Gastroesophageal sphincter (tissue), 4 donors: ENCODE measurements around the gene MYH10. TPM values are rescaled to one million over a fixed set of nuclear protein-coding genes. Genes with fewer than 3 reads are reported as not detected.
A peak's percentile ranks its signal among the peaks of the same experiment; 100 is the strongest.

Source experiments
- ATAC-seq: fragments of 150-250 bp; one replicate; pipeline ENCODE4 v1.9.1; 2016; ENCODE audit warnings: mild to moderate bottlenecking, moderate library complexity
- H3K27ac ChIP-seq, 4 donors: fragments of 200-600 bp; sonication (generic) in 3 of 4; 1 replicate in 3 of 4; 2 replicates in 1 of 4; pipeline ENCODE4 v1.5.1; 2016 to 2019
- H3K27me3 ChIP-seq: fragments of 200-600 bp; sonication (generic); one replicate; pipeline ENCODE4 v1.5.1; 2019
- H3K36me3 ChIP-seq, 2 donors: fragments of 200-600 bp; sonication (generic); one replicate each; pipeline ENCODE4 v1.5.1; 2019; ENCODE audit warnings: control low read depth in 1 of 2
- H3K4me1 ChIP-seq, 3 donors: fragments of 200-600 bp; sonication (generic); 1 replicate in 2 of 3; 2 replicates in 1 of 3; pipeline ENCODE4 v1.5.1; 2016 to 2019; ENCODE audit warnings: control low read depth in 2 of 3
- H3K4me3 ChIP-seq, 2 donors: fragments of 200-600 bp; sonication (generic); one replicate each; pipeline ENCODE4 v1.5.1; 2019; ENCODE audit warnings: mild to moderate bottlenecking in 1 of 2, moderate library complexity in 1 of 2
- H3K9me3 ChIP-seq, 3 donors: fragments of 200-600 bp; sonication (generic); one replicate each; pipeline ENCODE4 v1.5.1; 2017 to 2019; ENCODE audit warnings: control low read depth in 2 of 3
- CTCF ChIP-seq, 4 experiments: fragments of 200-600 bp in 2 of 4; fragments of 450-650 bp in 2 of 4; sonication (generic) in 1 of 4; IDR thresholded peaks; one replicate each; pipeline ENCODE4 v1.5.1; 2017 to 2019; ENCODE audit warnings: antibody characterized with exemption in 4 of 4, mild to moderate bottlenecking in 2 of 4, moderate library complexity in 2 of 4
- EP300 ChIP-seq: sonication (generic); formaldehyde crosslinking; IDR thresholded peaks from one replicate; pipeline ENCODE4 v1.6.1; 2017; ENCODE audit warnings: antibody characterized with exemption, mild to moderate bottlenecking
- POLR2A ChIP-seq, 2 donors: fragments of 450-650 bp; IDR thresholded peaks; one replicate each; pipeline ENCODE4 v1.6.1; 2017; ENCODE audit warnings: antibody characterized with exemption in 2 of 2, mild to moderate bottlenecking in 2 of 2, moderate library complexity in 1 of 2
- POLR2AphosphoS5 ChIP-seq: sonication (generic); formaldehyde crosslinking; IDR thresholded peaks from one replicate; pipeline ENCODE4 v1.6.1; 2017; ENCODE audit warnings: antibody characterized with exemption
- WGBS, 2 donors: methylation state at CpG; one replicate each; pipeline ENCODE4 v1.1.5; 2018; ENCODE audit warnings: low coverage in 1 of 2; 5-methylcytosine and 5-hydroxymethylcytosine counted together
- total RNA-seq, 4 donors: library from RNA; depleted of rRNA; stranded (reverse); fragments of >200 nt; gene quantifications; one replicate each; pipeline ENCODE4 v1.1.0, GENCODE V29; 2016

Gene MYH10
- total RNA-seq, 4 donors from 2014 or later: 26.0 to 40.9 (median 34.6) TPM

- H3K4me3 ChIP-seq: no peak overlapping the region
Measured at GRCh38 chr17:8481089-8481488, 149.4 kb downstream of the MYH10 start.

DNA sequence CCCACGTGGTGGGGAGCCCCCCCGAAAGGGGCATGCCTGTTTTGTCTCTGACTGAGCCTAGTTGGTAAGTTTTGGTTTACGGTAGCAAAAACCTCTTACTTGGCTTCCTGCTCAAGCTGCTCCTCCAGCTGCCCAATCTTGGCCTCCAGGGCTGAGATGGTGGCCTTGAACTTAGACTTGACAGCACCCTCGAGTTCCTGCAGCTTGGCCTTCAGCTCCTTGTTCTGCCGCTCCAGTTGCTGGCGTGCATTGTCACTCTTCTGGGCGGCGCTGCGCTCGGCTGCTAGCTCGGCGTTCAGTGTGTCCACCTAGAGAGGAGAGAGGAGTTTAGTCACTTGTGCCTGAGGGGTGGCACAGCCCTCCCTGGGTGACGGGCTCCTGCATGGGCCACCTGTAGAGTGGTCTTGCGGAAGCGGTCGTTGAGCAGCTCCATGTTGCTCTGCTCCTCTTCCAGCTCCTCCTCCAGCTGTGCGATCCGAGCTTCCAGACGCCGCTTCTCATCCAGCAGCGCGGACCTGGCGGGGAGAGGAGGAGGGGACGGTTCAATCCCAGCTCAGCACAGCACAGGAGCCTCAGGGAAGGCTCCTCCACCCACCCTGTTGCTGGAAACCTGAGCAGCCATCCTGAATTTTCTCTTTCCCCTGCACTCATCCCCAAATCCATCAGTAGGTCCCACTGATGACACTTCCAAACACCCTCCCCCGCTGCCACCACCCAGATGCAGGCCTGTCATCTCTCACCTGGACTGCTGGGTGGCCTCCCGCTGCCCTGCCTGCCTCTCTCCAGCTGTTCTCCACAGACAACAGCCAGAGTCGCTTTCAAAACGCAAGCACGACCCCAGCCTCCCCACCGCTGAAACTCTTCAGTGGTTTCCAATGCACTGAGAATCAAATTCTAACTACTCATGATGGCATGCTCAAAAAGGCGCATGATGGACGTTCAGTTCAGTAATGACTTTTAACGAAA, 150.2 kb downstream of the MYH10 start:
- ATAC-seq: no peak
- 73 to 83% methylated on average over 4 to 11 of the region's 33 CpGs for WGBS, 2 donors
- peaks cover 0 to 93% of the 10 kb centered on the region in 2 donors for H3K36me3 ChIP-seq
- no peaks in the 10 kb centered on the region for H3K27me3 ChIP-seq
- TF ChIP-seq POLR2AphosphoS5 (no peak), CTCF (IDR thresholded peaks at IDR 0.05) (no peak), EP300 (no peak), POLR2A (IDR thresholded peaks at IDR 0.05) (no peak)
- peak overlapping the region in 3 of 4 donors; percentile 61 to 75 (median 69) for H3K27ac ChIP-seq
- peaks cover 0 to 27% (median 10%) of the 10 kb centered on the region in 3 donors for H3K4me1 ChIP-seq
- H3K9me3 ChIP-seq: peaks cover 0 to 1% (median 0%) of the 10 kb centered on the region in 3 donors
- no peak overlapping the region for H3K4me3 ChIP-seq

More at GRCh38 chr17:8481089-8481488, 149.4 kb downstream of the MYH10 start:
- peaks cover 0 to 1% (median 0%) of the 10 kb centered on the region in 3 donors for H3K9me3 ChIP-seq
- 100% methylated on average over 2 of the region's 22 CpGs; no CpG with 5 or more reads in 1 of the 2 donors for WGBS, 2 donors
- TF ChIP-seq POLR2AphosphoS5: no peak
- no peak for TF ChIP-seq EP300
- no peak for TF ChIP-seq POLR2A (IDR thresholded peaks at IDR 0.05)
- TF ChIP-seq CTCF (IDR thresholded peaks at IDR 0.05): no peak
- peaks cover 0 to 27% (median 10%) of the 10 kb centered on the region in 3 donors for H3K4me1 ChIP-seq
- H3K36me3 ChIP-seq: peaks cover 0 to 93% of the 10 kb centered on the region in 2 donors
- ATAC-seq: no peak
- no peaks in the 10 kb centered on the region for H3K27me3 ChIP-seq
- H3K27ac ChIP-seq: no peak overlapping the region

- Histone ChIP-seq H3K36me3 (peaks cover 0 to 96% of the 10 kb centered on the region in 2 donors), H3K4me1 (peaks cover 0 to 27% (median 10%) of the 10 kb centered on the region in 3 donors), H3K27ac (peak overlapping the region in 3 of 4 donors; percentile 61 to 75 (median 69)), H3K9me3 (no peaks in the 10 kb centered on the region), H3K4me3 (no peak overlapping the region), H3K27me3 (no peaks in the 10 kb centered on the region)
- peak; percentile 89 for ATAC-seq
- 18 to 26% methylated on average over 3 to 10 of the region's 11 CpGs for WGBS, 2 donors
- TF ChIP-seq POLR2A (IDR thresholded peaks at IDR 0.05) (no peak), POLR2AphosphoS5 (peak; percentile 89)
Measured at GRCh38 chr17:8479431-8479947, 151.0 kb downstream of the MYH10 start.

GRCh38 chr17:8477715-8478441, 152.6 kb downstream of the MYH10 start:
- Histone ChIP-seq H3K36me3 (peaks cover 0 to 96% of the 10 kb centered on the region in 2 donors), H3K4me3 (no peak overlapping the region), H3K9me3 (no peaks in the 10 kb centered on the region), H3K27ac (no peak overlapping the region), H3K4me1 (peaks cover 0 to 27% (median 10%) of the 10 kb centered on the region in 3 donors), H3K27me3 (no peaks in the 10 kb centered on the region)
- ATAC-seq: no peak
- TF ChIP-seq POLR2A (IDR thresholded peaks at IDR 0.05) (no peak), POLR2AphosphoS5 (no peak), EP300 (no peak), CTCF (IDR thresholded peaks at IDR 0.05) (no peak)
- 86 to 88% methylated on average over 18 to 20 of the region's 22 CpGs for WGBS, 2 donors

DNA sequence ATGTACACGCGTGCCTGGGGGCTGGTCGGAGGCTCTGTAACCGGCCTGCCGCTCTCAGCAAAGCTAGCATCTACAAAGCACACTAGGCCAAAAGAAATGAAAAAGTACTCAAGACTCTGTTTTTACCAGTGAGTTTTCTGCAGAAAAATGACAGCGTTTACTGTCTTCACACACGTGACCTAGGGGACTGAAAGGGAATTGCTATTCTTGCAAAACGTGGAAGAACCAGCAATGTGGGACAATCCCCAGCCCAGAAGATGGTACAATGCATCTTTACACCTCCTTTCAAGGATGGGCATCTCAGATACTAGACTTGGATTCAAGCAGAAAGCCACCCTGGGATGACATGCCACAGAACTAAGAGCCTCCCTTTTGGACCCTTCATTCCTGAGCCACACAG, 153.4 kb downstream of the MYH10 start:
- H3K27me3 ChIP-seq: no peaks in the 10 kb centered on the region
- TF ChIP-seq CTCF (IDR thresholded peaks at IDR 0.05) (no peak), POLR2AphosphoS5 (no peak), POLR2A (IDR thresholded peaks at IDR 0.05) (no peak), EP300 (no peak)
- peaks cover 0 to 96% of the 10 kb centered on the region in 2 donors for H3K36me3 ChIP-seq
- no peak overlapping the region for H3K4me3 ChIP-seq
- ATAC-seq: no peak
- no peaks in the 10 kb centered on the region for H3K9me3 ChIP-seq
- WGBS, 2 donors: 60% methylated on average over 1 of the region's 8 CpGs; no CpG with 5 or more reads in 1 of the 2 donors
- peaks cover 0 to 27% (median 10%) of the 10 kb centered on the region in 3 donors for H3K4me1 ChIP-seq
- H3K27ac ChIP-seq: no peak overlapping the region
